ENCODE data around the gene PLCB3.

Gene PLCB3

GRCh38 chr11:64290352-64291261, 39.3 kb downstream of the PLCB3 start:
- DNase-seq = no peak

- DNase-seq = no peak
These were observed 40.0 kb downstream of the PLCB3 start, which contains the start of gene KCNK4 for GRCh38 chr11:64291262-64291751. KCNK4 (plus strand) TSS chr11:64291302; CDS start chr11:64293019, 1,717 bp downstream.

- no peak for DNase-seq
These were observed 40.6 kb downstream of the PLCB3 start for GRCh38 chr11:64291752-64292459.

GRCh38 chr11:64292460-64293254, 41.3 kb downstream of the PLCB3 start:
- DNase-seq = no peak

- DNase-seq = no peak
These were observed 43.4 kb downstream of the PLCB3 start for GRCh38 chr11:64294774-64295173.

- DNase-seq = no peak
These were observed 44.4 kb downstream of the PLCB3 start for GRCh38 chr11:64295760-64296159.

GRCh38 chr11:64296236-64296635, 44.9 kb downstream of the PLCB3 start:
- no peak for DNase-seq

- DNase-seq = no peak
These were observed 45.7 kb downstream of the PLCB3 start for GRCh38 chr11:64296830-64297698.

- DNase-seq = no peak
These were observed 46.5 kb downstream of the PLCB3 start for GRCh38 chr11:64297699-64298358.

GRCh38 chr11:64298966-64299846, 47.9 kb downstream of the PLCB3 start:
- no peak for DNase-seq

- no peak for DNase-seq
These were observed 48.7 kb downstream of the PLCB3 start, which contains the start of gene CATSPERZ for GRCh38 chr11:64299847-64300648. CATSPERZ (plus strand) TSS chr11:64300358; CDS start chr11:64300411, 53 bp downstream.

- no peak for DNase-seq
These were observed 52.0 kb downstream of the PLCB3 start for GRCh38 chr11:64303109-64304031.

GRCh38 chr11:64304032-64304315, 52.6 kb downstream of the PLCB3 start:
- DNase-seq = no peak

- peak; percentile 30 for DNase-seq
These were observed 53.2 kb downstream of the PLCB3 start for GRCh38 chr11:64304316-64305072.

GRCh38 chr11:64305075-64305690, 53.9 kb downstream of the PLCB3 start, which contains the start of gene ESRRA:
ESRRA (plus strand) TSS chr11:64305524; CDS start chr11:64307180, 1,656 bp downstream.
- DNase-seq = peak; percentile 91

GRCh38 chr11:64305691-64306562, 54.6 kb downstream of the PLCB3 start:
- DNase-seq = no peak

Measured in NCI-H524 treated with DMSO at 0.1 percent for 48 hours (cell line).